Activated naive CD4-positive, alpha-beta T cell treated with anti-CD3 and anti-CD28 coated beads, Interleukin-2, amount 50 U/mL, for 24 hours (primary cell): ENCODE data around the gene PTGER1.
"Not testable (repeated sequence)": the region's sequence is repeated elsewhere in the genome, so short reads cannot be mapped to it uniquely, and the experiment has no call there.

Experiments
- H3K27ac Mint-ChIP-seq: one replicate; pipeline ENCODE4 v1.8.0; 2021; ENCODE audit warnings: mild to moderate bottlenecking, mixed read lengths
- H3K27me3 Mint-ChIP-seq: one replicate; pipeline ENCODE4 v1.8.0; 2021; ENCODE audit warnings: mixed read lengths
- H3K36me3 Mint-ChIP-seq: one replicate; pipeline ENCODE4 v1.8.0; 2021; ENCODE audit warnings: mixed read lengths
- H3K4me1 Mint-ChIP-seq: one replicate; pipeline ENCODE4 v1.8.0; 2021; ENCODE audit warnings: mixed read lengths
- H3K4me3 Mint-ChIP-seq: one replicate; pipeline ENCODE4 v1.8.0; 2021; ENCODE audit warnings: mild to moderate bottlenecking, mixed read lengths
- H3K9me3 Mint-ChIP-seq: one replicate; pipeline ENCODE4 v1.8.0; 2021; ENCODE audit warnings: mixed read lengths

Gene PTGER1

DNA sequence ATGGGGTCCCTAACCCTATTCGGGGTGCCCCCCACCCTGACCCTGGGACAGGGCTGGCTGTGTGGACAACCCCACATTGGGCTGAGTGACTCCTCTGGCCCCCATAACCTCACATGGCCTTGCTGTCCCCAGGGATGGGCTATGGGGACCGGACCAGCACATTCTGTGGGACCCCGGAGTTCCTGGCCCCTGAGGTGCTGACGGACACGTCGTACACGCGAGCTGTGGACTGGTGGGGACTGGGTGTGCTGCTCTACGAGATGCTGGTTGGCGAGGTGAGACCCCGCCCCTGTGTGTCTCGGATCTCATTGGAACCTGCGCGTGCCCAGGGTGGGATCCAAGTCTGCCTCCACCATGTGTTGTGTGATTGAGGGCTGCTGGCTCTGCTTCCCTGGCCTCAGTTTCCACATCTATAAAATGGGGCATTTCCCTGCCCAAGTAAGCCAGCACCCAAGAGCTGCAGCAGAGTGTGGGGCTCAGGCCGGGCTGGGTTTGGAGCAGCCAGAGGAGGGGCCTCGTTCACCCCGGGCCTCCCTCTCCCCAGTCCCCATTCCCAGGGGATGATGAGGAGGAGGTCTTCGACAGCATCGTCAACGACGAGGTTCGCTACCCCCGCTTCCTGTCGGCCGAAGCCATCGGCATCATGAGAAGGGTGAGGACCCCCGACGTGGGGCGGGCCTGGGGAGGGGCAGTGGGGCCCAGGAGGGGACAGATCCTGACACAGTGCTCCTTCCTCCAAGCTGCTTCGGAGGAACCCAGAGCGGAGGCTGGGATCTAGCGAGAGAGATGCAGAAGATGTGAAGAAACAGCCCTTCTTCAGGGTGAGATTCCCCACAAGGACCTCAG lies 4.9 kb downstream of the PTGER1 start:
- Mint-ChIP-seq H3K4me3 (no peak overlapping the region), H3K27ac (no peak overlapping the region), H3K4me1 (peaks cover 16% of the 10 kb centered on the region), H3K9me3 (no peaks in the 10 kb centered on the region), H3K27me3 (peaks cover 11% of the 10 kb centered on the region), H3K36me3 (peaks cover 2% of the 10 kb centered on the region)

DNA sequence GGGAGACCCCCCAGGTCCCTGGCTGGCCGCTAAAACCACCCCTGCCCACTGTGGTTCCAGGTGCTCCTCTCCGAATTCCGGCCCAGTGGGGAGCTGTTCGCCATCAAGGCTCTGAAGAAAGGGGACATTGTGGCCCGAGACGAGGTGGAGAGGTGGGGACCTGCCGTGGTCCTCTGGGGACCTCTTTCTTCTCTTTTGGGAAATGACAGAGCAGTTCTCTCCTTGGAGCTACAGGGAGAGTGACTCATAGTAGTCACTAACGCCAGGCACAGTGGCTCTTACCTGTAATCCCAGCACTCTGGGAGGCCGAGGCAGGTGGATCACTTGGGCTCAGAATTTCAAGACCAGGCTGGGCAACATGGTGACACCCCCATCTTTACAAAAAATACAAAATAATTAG lies 7.3 kb downstream of the PTGER1 start:
- H3K27me3 Mint-ChIP-seq = peaks cover under 1% of the 10 kb centered on the region
- H3K9me3 Mint-ChIP-seq = no peaks in the 10 kb centered on the region
- no peak overlapping the region for H3K4me3 Mint-ChIP-seq
- H3K4me1 Mint-ChIP-seq = peaks cover 2% of the 10 kb centered on the region
- peaks cover 2% of the 10 kb centered on the region for H3K36me3 Mint-ChIP-seq
- no peak overlapping the region for H3K27ac Mint-ChIP-seq

GRCh38 chr19:14467391-14467790 lies 7.8 kb downstream of the PTGER1 start:
- Mint-ChIP-seq H3K4me1 (no peaks in the 10 kb centered on the region), H3K27me3 (no peaks in the 10 kb centered on the region), H3K27ac (peak overlapping the region; percentile 65), H3K36me3 (peaks cover 2% of the 10 kb centered on the region), H3K9me3 (no peaks in the 10 kb centered on the region), H3K4me3 (no peak overlapping the region)

GRCh38 chr19:14463747-14464146 lies 11.4 kb downstream of the PTGER1 start:
- H3K27me3 Mint-ChIP-seq = no peaks in the 10 kb centered on the region
- H3K4me3 Mint-ChIP-seq = no peak overlapping the region
- peaks cover 6% of the 10 kb centered on the region for H3K36me3 Mint-ChIP-seq
- H3K4me1 Mint-ChIP-seq = no peaks in the 10 kb centered on the region
- no peak overlapping the region for H3K27ac Mint-ChIP-seq
- no peaks in the 10 kb centered on the region for H3K9me3 Mint-ChIP-seq

DNA sequence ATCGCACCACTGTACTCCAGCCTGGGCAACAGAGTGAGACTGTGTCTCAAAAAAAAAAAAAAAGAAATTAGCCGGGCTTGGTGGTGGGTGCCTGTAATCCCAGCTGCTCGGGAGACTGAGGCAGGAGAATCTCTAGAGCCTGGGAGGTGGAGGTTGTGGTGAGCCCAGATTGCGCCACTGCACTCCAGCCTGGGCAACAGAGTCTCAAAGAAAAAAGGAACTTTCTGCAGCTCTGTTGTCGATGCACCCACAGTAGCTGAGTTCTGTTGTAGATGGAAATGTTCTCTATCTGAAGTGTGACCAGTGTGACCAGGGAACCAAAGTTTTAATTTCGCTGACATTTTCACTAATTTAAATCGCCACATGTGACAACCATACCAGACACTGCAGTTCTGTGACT lies 12.8 kb downstream of the PTGER1 start:
- not testable (repeated sequence) for H3K36me3 Mint-ChIP-seq, H3K27ac Mint-ChIP-seq, H3K4me1 Mint-ChIP-seq, H3K27me3 Mint-ChIP-seq, H3K9me3 Mint-ChIP-seq, H3K4me3 Mint-ChIP-seq

DNA sequence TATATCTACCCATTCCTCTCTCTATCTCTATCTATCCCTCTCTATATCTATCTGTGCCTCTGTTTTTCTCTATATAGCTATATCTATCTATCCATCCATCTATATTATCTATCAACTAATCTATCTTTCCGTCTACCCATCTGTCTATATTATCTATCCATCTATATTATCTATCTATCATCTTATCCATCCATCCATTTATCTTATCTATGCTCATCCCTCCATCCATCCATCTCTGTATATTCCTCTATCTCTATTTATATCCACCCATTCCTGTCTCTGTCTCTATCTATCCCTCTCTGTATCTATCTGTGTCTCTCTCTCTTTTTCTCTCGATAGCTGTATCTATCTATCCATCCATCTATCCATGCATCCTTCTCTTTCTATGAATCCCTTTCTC lies 14.2 kb downstream of the PTGER1 start:
- Mint-ChIP-seq H3K27ac (peak overlapping the region; percentile 78), H3K27me3 (no peaks in the 10 kb centered on the region), H3K4me3 (no peak overlapping the region), H3K36me3 (peaks cover 7% of the 10 kb centered on the region), H3K4me1 (peaks cover 1% of the 10 kb centered on the region), H3K9me3 (no peaks in the 10 kb centered on the region)

DNA sequence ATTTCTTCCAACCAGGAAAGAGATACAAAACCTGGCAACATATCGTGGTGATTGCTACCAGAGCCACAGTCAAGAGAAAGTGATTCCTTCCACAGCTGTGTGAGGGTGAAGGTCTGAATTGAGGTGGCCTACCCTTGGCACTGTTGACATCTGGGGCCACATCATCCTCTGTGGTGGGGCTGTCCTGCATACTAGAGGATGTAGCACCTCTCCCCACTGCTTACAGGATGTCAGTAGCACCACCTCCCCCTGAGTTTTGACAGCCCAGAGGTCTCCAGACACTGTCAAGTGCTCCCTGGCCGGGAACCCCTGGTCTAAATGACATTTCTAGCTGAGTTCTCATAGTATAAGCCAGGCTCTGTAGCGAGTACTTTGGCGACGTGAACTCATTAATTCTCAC lies 15.5 kb downstream of the PTGER1 start:
- peaks cover 8% of the 10 kb centered on the region for H3K36me3 Mint-ChIP-seq
- H3K9me3 Mint-ChIP-seq = no peaks in the 10 kb centered on the region
- H3K27ac Mint-ChIP-seq = no peak overlapping the region
- peaks cover 3% of the 10 kb centered on the region for H3K4me1 Mint-ChIP-seq
- H3K4me3 Mint-ChIP-seq = no peak overlapping the region
- H3K27me3 Mint-ChIP-seq = no peaks in the 10 kb centered on the region

DNA sequence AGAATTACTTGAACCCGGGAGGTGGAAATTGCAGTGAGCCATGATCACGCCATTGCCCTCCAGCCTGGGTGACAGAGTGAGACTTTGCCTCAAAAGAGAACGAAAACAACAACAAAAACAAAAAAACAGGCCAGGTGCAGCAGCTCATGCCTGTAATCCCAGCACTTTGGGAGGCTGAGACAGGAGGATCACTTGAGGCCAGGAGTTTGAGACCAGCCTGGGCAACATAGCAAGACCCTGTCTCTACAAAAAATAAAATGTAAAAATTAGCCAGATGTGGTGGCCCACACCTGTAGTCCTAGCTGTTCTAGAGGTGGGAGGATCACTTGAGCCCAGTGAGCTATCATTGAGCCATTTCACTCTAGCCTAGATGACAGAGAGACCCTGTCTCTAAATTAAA lies 22.9 kb downstream of the PTGER1 start:
- H3K4me1 Mint-ChIP-seq = peaks cover 22% of the 10 kb centered on the region
- not testable (repeated sequence) for H3K27me3 Mint-ChIP-seq, H3K9me3 Mint-ChIP-seq, H3K4me3 Mint-ChIP-seq, H3K27ac Mint-ChIP-seq
- H3K36me3 Mint-ChIP-seq = peaks cover 10% of the 10 kb centered on the region

DNA sequence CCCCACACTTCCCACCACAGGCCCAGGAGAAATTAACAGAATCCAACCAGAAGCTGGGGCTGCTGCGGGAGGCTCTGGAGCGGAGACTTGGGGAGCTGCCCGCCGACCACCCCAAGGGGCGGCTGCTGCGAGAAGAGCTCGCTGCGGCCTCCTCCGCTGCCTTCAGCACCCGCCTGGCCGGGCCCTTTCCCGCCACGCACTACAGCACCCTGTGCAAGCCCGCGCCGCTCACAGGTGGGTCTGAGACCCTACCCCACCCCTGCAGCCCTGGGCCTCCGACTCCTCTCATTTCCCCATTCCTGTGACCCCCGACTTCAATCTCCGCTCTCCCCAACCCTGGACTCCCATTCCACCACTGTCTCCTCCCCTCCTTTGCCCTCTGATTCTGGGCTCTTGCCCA lies 24.3 kb downstream of the PTGER1 start:
- H3K27ac Mint-ChIP-seq = no peak overlapping the region
- H3K4me1 Mint-ChIP-seq = peaks cover 20% of the 10 kb centered on the region
- no peaks in the 10 kb centered on the region for H3K27me3 Mint-ChIP-seq
- no peak overlapping the region for H3K4me3 Mint-ChIP-seq
- H3K36me3 Mint-ChIP-seq = peaks cover 16% of the 10 kb centered on the region
- H3K9me3 Mint-ChIP-seq = no peaks in the 10 kb centered on the region

GRCh38 chr19:14450168-14450874 lies 24.8 kb downstream of the PTGER1 start:
- peaks cover 16% of the 10 kb centered on the region for H3K36me3 Mint-ChIP-seq

GRCh38 chr19:14449321-14449720 lies 25.8 kb downstream of the PTGER1 start:
- H3K27ac Mint-ChIP-seq = peak overlapping the region; percentile 76
- H3K36me3 Mint-ChIP-seq = peaks cover 14% of the 10 kb centered on the region
- no peaks in the 10 kb centered on the region for H3K9me3 Mint-ChIP-seq
- H3K4me1 Mint-ChIP-seq = peaks cover 23% of the 10 kb centered on the region
- H3K27me3 Mint-ChIP-seq = no peaks in the 10 kb centered on the region
- no peak overlapping the region for H3K4me3 Mint-ChIP-seq

More at GRCh38 chr19:14450168-14450874, 24.8 kb downstream of the PTGER1 start:
- no peak overlapping the region for H3K27ac Mint-ChIP-seq
- peaks cover 18% of the 10 kb centered on the region for H3K4me1 Mint-ChIP-seq
- H3K4me3 Mint-ChIP-seq = no peak overlapping the region
- H3K27me3 Mint-ChIP-seq = no peaks in the 10 kb centered on the region
- H3K9me3 Mint-ChIP-seq = no peaks in the 10 kb centered on the region

DNA sequence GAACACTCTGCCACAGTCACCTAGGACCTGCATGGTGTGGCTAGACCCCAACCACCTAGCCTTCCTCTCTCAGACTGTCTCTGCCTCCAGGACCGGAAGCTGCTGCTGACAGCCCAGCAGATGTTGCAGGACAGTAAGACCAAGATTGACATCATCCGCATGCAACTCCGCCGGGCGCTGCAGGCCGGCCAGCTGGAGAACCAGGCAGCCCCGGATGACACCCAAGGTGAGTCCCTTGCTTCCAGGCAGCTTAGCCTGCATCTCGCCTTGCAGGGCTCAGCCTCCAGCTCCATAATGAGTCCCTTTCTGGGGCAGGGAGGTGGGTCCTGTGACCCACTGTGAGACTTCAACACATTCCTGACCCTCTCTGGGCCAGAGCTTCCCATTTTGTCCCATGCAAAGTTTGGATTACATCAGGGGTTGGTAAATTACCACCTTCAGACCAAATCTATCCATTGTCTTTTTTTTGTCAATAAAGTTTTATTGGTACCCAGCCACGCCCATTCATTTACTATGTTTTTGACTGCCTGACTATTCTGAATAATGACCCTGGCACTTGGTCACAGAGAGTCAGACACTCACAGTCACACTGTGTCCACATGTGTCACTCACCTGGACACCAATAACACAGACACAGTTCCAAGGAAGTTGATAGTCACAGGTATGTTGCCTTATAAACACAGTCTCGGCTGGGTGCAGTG lies 28.7 kb downstream of the PTGER1 start:
- no peaks in the 10 kb centered on the region for H3K9me3 Mint-ChIP-seq
- H3K27ac Mint-ChIP-seq = no peak overlapping the region
- peaks cover 30% of the 10 kb centered on the region for H3K4me1 Mint-ChIP-seq
- H3K36me3 Mint-ChIP-seq = peaks cover 18% of the 10 kb centered on the region
- no peak overlapping the region for H3K4me3 Mint-ChIP-seq
- no peaks in the 10 kb centered on the region for H3K27me3 Mint-ChIP-seq

- Mint-ChIP-seq H3K27me3 (no peaks in the 10 kb centered on the region), H3K4me3 (no peak overlapping the region), H3K27ac (no peak overlapping the region), H3K9me3 (no peaks in the 10 kb centered on the region), H3K4me1 (peaks cover 39% of the 10 kb centered on the region), H3K36me3 (peaks cover 15% of the 10 kb centered on the region)
Observed at GRCh38 chr19:14443632-14444216, 31.4 kb downstream of the PTGER1 start.

DNA sequence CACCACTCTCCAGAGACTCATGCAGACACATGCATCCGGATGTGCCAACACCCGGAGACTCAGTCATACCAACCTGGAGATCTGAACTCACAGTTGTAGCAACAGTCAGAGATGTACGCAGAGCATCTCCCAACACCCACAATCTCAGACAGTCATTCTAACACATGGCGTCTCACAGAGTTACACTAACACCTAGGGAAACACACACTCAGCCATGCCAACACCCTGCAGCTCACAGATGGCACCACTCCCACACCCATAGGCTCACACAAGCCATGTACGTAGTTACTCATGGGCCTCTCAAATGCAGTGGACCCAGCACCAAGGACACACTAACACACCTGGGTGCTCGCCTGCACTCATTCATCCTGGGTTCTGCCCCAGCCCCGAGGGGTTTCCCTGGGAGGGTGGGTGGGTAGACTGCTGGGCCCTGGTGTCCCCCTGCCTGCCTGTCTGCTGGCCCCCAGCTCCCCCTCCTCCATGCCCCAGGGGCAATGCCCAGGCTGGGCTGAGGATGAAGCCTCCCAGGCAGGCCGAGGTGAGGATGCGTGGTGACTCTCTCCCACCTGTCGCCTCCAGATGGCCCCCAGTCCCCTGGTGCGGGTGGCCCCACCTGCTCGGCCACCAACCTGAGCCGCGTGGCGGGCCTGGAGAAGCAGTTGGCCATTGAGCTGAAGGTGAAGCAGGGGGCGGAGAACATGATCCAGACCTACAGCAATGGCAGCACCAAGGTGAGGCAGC lies 32.1 kb downstream of the PTGER1 start:
- Mint-ChIP-seq H3K36me3 (peaks cover 15% of the 10 kb centered on the region), H3K27ac (no peak overlapping the region), H3K9me3 (no peaks in the 10 kb centered on the region), H3K4me3 (no peak overlapping the region), H3K27me3 (no peaks in the 10 kb centered on the region), H3K4me1 (peaks cover 41% of the 10 kb centered on the region)
